Measurements from ENCODE around the gene GATAD2A.
"Not testable (repeated sequence)": the region's sequence is repeated elsewhere in the genome, so short reads cannot be mapped to it uniquely, and the experiment has no call there.

GATAD2A gene

GRCh38 chr19:19382118-19382517 lies 23.4 kb upstream of the GATAD2A start:
- TF ChIP-seq POLR2A (IDR thresholded peaks at IDR 0.05; ENCODE audit: low read length) (no peak), GATA1 (IDR thresholded peaks at IDR 0.05; ENCODE audit: low read depth, low read length) (no peak)
- DNase-seq, result no peak

GRCh38 chr19:19384486-19384885 lies 21.0 kb upstream of the GATAD2A start:
- DNase-seq, result no peak
- no peak for TF ChIP-seq GATA1 (IDR thresholded peaks at IDR 0.05; ENCODE audit: low read depth, low read length)

GRCh38 chr19:19385131-19385895 lies 20.2 kb upstream of the GATAD2A start:
- peak; percentile 100 for DNase-seq

GRCh38 chr19:19385896-19386869 lies 19.3 kb upstream of the GATAD2A start:
- no peak for TF ChIP-seq GATA1 (IDR thresholded peaks at IDR 0.05; ENCODE audit: low read depth, low read length)
- peak; percentile 42 for TF ChIP-seq POLR2A (IDR thresholded peaks at IDR 0.05; ENCODE audit: low read length)
- peak in 1 of 2 experiments; percentile 53 for DNase-seq

More at GRCh38 chr19:19385131-19385895, 20.2 kb upstream of the GATAD2A start:
- peak; percentile 71 for TF ChIP-seq POLR2A (IDR thresholded peaks at IDR 0.05; ENCODE audit: low read length)
- TF ChIP-seq GATA1 (IDR thresholded peaks at IDR 0.05; ENCODE audit: low read depth, low read length), result no peak

- TF ChIP-seq POLR2A (IDR thresholded peaks at IDR 0.05; ENCODE audit: low read length), result no peak
- DNase-seq, result no peak
These were observed 18.4 kb upstream of the GATAD2A start for GRCh38 chr19:19387108-19387507.

GRCh38 chr19:19388568-19389555 lies 16.6 kb upstream of the GATAD2A start:
- DNase-seq, result no peak

GRCh38 chr19:19389683-19390082 lies 15.8 kb upstream of the GATAD2A start:
- not testable (repeated sequence) for DNase-seq

More at GRCh38 chr19:19388568-19389555, 16.6 kb upstream of the GATAD2A start:
- no peak for TF ChIP-seq GATA1 (IDR thresholded peaks at IDR 0.05; ENCODE audit: low read depth, low read length)
- TF ChIP-seq POLR2A (IDR thresholded peaks at IDR 0.05; ENCODE audit: low read length), result no peak

- DNase-seq, result not testable (repeated sequence)
These were observed 11.1 kb upstream of the GATAD2A start for GRCh38 chr19:19394333-19394732.

GRCh38 chr19:19399733-19400433 lies 5.6 kb upstream of the GATAD2A start:
- DNase-seq, result no peak
- TF ChIP-seq GATA1 (IDR thresholded peaks at IDR 0.05; ENCODE audit: low read depth, low read length) (no peak), POLR2A (IDR thresholded peaks at IDR 0.05; ENCODE audit: low read length) (no peak)

- DNase-seq, result peak in 1 of 2 experiments; percentile 78
- no peak for TF ChIP-seq GATA1 (IDR thresholded peaks at IDR 0.05; ENCODE audit: low read depth, low read length)
- no peak for TF ChIP-seq POLR2A (IDR thresholded peaks at IDR 0.05; ENCODE audit: low read length)
These were observed 2.7 kb upstream of the GATAD2A start for GRCh38 chr19:19402656-19403372.

- DNase-seq, result peak; percentile 66 to 85
- TF ChIP-seq POLR2A (IDR thresholded peaks at IDR 0.05; ENCODE audit: low read length) (no peak), GATA1 (IDR thresholded peaks at IDR 0.05; ENCODE audit: low read depth, low read length) (no peak)
These were observed 2.0 kb upstream of the GATAD2A start for GRCh38 chr19:19403373-19403901.
